HG03442 (cell line): ENCODE measurements around the gene TTR.

Experiments
- ATAC-seq: cut with Tn5 transposase; IDR thresholded peaks from one replicate; pipeline ENCODE4 v1.9.1; 2021; ENCODE audit warnings: mild to moderate bottlenecking, moderate library complexity; ENCODE audit not compliant: unreplicated experiment

Gene TTR

DNA sequence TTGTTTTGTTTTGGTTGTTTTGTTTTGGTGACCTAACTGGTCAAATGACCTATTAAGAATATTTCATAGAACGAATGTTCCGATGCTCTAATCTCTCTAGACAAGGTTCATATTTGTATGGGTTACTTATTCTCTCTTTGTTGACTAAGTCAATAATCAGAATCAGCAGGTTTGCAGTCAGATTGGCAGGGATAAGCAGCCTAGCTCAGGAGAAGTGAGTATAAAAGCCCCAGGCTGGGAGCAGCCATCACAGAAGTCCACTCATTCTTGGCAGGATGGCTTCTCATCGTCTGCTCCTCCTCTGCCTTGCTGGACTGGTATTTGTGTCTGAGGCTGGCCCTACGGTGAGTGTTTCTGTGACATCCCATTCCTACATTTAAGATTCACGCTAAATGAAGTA, at the start of gene TTR:
TSS of gene TTR (plus strand) at position 250 of the 400 bp plus-strand sequence. CDS start at position 276, 26 bp downstream.
- no peak for ATAC-seq

DNA sequence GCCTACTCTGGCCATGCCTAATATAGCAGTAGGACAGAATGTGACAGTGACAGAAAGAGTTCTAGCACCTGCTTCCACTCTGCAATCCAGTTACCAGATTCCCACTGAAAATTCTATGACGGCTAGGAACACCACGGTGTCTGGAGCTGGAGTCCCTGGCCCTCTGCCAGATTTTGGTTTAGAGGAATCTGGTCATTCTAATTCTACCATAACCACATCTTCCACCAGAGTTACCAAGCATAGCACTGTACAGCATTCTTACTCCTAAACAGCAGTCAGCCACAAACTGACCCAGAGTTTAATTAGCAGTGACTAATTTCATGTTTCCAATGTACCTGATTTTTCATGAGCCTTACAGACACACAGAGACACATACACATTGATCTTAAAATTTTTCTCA, 45.2 kb upstream of the TTR start:
- no peak for ATAC-seq

DNA sequence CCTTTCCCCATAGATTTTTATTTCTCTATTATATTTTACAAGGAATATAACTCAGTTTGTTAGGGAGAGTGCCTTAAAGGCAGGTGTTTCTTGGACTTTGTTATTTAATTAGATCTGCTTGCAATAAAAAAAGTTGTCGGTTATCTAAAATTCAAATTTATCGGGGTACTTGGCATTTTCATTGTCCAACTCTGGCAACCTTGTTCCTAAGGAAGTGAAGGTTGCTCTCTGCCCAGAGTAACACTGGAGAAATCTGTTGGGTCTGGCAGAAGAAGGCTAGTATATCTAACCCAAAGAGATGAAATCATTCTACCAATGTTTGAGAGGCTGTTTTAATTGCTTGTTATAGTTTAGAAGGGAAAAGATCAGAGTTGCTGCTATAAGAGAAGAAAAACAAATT, 42.8 kb upstream of the TTR start:
- no peak for ATAC-seq

DNA sequence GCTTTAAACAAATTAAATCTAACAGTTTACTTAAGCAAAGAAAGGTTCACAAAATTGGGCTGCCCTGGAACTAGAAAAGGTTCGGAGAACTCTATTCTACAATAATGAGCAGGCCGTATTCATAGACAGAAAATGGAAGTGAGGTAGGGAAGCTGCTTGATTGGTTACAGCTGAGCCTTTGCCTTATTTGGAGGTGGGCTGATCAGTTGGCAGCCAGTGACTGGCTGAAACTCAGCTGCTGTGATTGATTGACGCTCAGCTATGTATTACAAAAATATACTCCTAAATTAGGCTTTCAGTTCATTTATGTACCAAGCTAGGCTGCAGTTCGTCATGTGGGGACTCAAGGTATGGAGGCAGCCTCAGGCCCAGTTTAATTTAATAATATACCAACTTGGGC, 42.3 kb upstream of the TTR start:
- ATAC-seq = no peak

DNA sequence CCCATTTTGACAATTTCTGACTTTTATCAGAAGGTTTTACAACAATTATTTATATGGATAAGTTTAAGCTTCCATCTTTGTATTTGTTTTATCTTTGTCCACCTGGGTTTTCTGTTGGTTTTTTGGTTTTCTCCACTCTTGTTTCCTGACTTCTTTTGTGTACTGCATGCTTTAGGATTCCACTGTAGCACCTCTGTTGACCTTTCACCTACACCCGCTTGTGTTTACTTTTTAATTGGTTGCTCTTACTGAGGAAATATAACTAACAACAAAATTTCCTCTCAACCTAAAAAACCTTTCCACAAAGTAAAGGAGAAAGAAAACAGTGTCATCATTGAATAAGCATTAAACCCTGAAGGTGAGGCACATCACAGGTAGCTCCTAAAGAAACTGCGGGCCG, 39.8 kb upstream of the TTR start:
- ATAC-seq = no peak

DNA sequence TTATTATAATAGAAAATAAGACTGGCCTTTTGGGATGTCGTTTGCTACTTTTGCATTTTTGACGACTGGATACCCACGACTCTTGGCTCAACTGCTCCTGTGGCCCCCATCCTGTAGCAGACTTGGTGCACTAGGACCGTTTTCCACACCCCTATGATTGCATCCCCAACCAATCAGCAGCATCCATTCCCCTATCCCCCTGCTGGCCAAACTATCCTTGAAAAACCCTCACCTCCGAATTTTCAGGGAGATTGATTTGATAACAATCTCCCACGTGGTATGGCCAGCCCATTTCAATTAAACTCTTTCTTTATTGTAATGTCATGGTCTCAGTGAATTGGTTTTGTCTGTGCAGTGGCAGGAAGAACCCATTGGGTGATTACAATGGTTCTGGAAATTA, 37.9 kb upstream of the TTR start:
- no peak for ATAC-seq

DNA sequence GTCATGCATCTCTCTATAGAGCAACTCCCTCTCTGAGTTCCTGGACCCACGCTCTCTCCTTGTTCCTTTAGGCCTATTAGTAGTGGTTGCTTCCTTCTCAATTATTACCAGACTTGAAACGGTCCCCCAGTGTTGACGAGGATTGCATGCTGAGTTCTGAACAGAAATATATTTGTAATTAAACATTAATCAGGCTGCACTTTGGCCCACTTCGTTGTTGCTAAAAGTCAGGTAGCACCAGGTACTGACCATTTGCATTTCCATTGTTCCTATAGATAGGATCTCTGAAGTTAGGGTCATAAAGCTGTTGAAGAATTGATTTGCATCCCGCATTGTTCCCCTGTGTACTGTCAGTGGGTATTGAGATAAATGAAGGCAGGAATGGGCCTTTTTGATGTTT, 36.9 kb upstream of the TTR start:
- no peak for ATAC-seq

DNA sequence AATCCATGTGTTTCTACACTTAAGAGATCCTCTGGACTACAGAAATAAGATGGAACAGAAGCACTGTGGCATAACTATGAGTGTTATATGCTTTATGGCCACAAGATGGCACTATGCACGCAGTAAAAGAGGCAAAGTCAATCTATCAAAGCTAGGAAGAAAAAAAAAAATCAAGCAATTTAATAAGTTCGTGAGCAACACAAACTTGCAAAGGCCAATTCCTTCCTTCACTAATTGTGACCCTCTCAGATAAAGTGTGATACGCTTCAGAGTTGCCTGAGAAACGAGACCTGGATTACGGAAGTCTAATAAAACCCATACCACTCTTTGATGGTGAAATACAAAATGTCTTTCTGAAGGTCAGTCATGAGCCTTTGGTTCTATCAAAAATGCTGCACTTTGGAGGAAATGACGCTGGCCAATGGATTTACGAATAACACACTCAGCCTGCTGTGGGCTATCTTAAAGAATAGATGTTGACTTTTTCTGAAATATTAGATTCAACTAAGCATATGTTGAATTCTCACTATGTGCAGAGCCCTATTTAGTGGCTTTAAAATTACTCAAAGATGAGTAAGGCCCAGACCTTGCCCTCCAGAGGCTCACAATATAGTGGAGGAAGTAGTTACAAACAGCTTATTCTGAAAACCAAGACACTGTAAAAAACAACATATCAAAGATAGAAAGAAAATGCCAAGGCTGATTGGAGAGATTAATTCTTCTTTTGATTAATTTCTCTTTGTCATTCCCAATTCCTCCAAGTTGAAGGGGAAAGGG, 35.5 kb upstream of the TTR start:
- ATAC-seq = no peak

DNA sequence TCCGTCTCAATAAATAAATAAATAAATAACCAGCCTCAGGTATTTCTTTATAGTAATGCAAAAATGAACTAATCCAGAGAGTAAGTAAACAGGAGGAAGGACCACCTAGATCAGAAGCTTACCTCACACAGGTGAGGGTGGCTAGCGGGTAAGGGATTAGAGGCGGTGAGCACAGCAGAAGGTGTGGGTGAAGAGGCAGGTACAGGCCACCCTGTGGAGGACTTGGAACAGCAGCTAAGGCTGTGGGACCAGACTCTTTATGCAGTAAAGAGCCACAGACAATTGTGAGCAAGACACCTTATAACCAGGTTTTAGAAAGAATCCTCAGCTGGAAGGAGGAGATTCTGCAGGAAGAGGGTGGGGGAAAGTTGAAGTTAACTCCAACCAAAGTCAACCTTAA, 34.2 kb upstream of the TTR start:
- ATAC-seq = no peak

DNA sequence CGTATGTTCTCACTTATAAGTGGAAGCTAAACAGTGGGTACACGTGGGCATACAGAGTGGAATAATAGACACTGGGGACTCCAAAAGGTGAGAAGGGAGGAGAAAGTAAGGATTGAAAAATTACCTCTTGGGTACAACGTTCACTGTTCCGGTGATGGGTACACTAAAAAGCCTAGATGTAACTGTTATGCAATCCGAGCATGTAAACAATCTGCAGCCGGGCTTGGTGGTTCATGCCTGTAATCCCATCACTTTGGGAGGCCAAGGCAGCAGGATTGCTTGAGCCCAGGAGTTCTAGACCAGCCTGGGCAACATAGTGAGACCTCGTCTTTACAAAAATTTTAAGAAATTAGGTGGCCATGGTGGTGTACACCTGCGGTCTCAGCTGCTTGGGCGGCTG, 33.1 kb upstream of the TTR start:
- ATAC-seq = no peak

DNA sequence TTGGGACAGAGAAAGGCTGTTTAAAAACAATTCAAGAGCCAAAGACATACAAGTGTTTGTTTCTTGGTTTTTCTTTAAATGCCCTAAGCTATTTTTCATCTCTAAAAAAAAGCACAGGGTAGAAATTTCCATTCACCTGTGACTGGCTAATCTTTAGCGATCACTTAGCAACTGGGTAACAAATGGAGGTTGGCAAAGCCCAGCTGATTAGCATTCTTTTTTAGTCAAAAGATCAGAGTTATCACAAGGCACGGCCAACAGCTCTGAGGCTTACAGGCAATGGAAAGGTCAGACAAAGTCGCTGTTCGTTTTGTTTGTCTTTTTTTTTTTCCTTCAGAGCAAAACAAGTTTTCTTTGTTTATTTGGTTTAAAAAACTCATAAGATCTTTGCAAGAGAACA, 29.0 kb upstream of the TTR start:
- ATAC-seq = no peak

DNA sequence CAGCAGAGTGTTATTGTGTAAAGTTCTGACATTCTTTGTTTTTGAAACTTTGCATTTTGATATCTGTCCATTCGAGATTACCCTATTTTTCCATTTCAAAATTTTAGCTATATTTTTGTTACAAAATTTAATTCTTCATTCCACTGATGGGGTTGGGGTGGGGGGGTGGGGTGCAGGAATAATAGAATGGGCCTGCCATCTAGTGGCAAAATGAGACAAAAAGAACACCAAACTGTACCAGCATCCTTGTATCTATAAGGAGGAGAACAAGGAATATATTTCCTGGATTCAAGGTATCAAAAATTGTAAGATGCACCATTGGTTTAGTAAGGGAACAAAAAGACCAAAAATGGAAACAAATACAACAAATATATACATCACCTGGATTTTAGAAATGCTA, 27.9 kb upstream of the TTR start:
- ATAC-seq = no peak

DNA sequence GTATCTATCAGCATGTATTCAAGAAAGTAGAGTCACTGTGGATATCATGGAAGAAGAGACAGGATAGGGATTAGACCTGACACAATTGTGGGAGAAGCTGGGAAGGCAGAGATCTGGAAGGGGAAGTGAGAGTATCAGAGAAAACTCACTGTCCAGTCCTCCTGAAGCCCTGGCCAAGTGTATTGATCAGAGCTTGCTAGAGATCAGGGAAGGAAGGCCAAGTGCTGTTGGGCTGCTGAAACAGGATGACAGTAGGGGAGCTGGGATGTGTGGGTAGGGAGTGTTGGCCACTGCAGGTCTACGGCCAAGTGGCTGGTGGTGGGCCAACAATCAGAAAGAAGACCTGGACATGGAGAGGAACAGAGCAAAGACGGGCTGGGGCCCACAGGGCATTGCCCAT, 26.3 kb upstream of the TTR start:
- no peak for ATAC-seq

DNA sequence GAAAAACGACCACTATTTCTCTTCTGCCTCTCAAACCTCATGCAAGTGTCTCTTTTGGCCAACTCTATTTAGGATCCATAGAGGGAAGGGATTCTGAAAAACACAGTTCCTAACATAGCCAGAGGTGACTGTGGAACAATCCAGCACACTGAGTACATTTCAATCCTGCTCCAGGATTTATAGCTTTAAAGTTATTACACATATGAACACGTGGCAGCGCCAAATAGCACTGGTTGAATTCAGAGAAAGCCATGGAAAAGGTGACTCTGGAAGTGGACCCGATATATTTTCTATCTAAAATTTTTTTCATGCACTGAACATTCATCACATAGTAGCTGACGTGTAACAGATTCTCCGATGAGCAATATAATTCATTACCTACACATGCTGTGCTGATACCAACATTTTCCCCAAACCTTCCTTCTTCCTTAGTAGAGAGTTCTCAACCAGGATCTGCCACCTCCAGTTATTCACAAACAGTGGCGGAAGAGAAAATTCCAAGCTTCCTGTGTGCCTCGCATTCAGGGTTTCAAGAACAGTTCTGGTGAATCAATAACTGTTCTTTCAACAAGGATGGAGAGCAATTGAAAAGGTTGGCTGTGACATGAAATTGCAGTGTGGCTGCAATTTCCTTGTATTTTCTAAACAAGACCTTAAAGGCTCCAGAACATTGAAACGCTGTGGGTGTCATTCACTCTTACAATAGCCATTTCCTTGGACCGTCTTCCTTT, 25.7 kb upstream of the TTR start:
- ATAC-seq = no peak

DNA sequence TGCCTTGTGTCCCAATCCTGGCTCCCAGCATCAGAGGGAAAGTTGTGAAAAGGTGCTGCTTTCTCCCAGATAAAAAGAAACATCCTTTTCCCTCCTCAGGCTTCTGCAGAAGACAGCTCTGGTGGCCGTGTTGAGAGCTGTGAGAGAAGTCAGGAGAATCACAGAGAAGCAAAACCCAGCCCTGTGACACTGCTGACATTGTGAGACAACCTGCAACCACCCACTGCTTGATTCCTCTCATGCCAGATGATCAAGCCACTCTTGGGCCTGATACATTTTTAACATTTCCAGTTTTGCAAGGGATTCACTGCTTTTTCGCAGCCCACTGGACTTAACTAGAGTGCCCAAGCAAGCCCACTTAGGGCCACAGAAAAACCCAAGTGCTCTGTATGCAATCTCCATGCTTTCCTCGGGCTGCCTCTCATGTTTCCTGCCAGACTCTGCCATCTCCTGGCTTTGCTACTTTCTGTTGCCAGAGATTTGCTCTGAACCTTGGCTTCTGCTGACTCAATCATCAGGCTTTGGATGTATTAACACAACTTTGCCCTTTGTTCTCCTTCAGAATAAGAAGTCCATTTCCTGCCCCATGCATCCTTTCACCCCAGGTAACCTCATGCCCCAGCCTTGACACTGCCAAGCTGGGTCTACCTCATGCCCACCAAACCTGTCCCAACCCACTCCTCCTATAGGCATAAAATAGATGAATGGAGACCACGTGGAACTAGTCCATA, 24.9 kb upstream of the TTR start:
- no peak for ATAC-seq

DNA sequence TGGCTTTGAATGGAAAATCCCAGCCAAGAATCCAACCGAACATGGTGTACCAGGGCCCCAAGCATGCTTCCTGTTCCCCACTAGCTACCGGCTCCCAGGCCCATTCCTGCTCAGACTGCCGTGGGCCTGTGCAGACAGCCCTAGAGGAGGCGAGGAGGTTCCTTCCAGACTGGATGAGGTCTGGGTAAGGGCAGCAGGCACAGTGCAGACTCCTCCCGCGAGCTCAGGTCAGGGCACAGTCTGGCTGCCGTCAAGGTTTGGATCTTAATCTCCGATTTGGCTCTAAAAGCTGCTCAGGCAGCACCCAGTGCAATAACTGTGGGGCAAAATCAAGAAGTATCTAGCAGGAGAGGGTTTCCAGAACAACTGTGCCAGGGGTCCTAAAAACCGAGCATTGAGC, 19.3 kb upstream of the TTR start:
- ATAC-seq = no peak

DNA sequence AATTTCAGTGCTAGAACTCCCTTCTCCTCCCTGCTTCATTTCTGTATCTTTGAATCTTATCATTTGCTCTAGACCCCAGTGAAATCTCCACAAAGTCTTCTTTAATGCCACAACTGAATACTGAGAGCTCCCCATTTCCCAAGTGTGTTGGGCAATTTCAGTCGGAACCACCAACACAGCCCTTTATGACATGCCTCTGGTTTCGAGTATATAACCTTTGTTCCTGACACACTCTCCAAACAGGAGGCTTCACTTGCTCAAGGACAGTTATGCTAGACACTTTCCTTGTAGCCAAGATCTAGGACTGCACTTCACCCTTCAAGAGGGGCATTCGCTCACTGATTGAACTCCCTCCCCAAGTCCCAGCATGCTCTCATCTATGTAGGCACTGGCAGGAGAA, 18.6 kb upstream of the TTR start:
- ATAC-seq = no peak

DNA sequence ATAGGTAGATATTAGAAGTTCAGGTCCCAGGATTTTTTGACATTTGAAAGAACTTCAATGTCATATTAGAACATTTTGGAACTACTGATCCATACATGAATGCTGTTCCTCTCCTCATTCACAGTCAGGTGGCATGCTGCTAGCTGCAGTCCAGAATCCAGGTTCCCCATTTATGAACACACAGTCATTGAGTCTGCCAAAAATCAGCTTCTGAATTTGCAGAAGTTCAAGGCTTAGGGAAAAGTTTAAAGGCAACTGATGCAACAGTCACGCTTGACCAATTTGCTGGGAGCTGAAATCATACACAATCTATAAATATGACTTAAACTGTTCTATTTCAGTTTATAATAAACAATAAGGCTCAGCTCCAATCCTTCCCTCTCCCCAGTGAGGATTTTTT, 17.3 kb upstream of the TTR start:
- ATAC-seq = no peak

DNA sequence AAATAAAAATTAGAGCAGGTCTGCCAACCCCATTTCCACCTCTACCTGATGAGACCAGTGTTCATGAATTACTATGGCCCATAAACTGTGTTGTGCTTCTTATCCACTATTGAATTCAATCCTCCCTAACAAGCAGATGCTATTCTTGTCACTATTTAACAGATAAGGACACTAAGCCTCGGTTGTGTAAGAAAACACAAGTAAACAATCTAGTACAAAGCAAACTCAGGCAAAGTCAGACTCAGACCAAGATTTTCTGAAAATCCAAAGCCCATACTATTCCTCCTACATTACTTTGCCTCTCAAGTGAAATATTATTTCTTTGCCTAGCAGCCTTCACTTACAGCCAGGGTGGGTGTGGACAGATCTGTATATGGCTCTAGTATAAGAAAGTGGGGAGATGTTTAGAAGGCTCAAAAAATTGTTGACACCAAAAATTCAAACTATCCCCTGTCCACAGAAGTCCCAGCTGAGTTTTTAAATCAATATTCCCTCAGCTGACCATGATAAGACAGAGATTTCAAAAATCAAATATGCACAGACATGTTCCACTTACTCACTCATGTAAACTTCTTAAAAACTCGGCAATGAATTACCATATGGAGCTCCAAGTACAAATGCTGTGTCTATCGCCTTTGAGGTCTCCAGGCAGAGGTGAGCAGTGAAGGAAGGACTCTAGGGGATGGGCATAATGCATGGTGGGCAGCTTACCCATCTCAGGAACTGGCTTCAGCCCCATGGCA, 16.0 kb upstream of the TTR start:
- no peak for ATAC-seq

DNA sequence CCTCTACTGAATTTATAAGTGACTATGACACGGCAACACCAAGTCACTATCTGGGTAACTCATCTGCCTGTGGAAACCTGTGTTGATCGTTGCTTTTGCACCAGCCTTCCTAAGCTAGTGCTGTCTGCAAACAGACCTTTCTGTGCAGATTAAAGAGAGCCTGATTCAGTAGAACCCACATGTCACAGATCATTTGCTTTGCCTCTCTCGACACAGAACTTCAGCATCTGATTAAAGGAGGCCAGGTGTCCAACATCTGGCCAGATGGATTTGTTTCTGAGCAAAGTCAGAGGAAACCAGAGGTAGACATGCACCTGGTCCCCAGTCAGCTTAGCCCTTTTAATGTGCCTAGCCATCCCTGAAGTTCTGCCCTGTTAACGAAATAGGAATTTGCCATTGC, 15.0 kb upstream of the TTR start:
- no peak for ATAC-seq

DNA sequence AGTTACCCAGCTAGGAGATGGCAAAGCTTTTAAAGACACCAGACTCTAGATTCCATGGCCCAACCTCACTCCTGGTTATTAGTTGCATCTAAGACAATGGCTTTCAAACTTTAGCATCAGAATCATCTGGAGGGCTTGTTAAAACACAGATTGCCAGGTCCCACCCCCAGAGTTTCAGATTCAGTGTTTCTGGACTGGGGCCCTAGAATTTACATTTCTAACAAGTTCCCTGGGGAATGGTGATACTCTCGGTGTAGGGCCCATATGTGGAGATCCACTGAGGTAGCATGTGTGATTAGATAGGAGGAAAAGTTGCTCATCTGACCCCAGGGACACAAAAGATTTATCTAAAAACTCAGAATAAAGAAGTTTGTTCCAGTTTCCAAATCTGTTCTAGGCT, 14.5 kb upstream of the TTR start:
- no peak for ATAC-seq
